ENCODE results near the gene C3orf52. TPM values are rescaled to one million over a fixed set of nuclear protein-coding genes. Genes with fewer than 3 reads are reported as not detected.

C3orf52 gene
- total and polyA plus RNA-seq, 8 donors: 4.9 to 30.5 (median 7.7) TPM

DNA sequence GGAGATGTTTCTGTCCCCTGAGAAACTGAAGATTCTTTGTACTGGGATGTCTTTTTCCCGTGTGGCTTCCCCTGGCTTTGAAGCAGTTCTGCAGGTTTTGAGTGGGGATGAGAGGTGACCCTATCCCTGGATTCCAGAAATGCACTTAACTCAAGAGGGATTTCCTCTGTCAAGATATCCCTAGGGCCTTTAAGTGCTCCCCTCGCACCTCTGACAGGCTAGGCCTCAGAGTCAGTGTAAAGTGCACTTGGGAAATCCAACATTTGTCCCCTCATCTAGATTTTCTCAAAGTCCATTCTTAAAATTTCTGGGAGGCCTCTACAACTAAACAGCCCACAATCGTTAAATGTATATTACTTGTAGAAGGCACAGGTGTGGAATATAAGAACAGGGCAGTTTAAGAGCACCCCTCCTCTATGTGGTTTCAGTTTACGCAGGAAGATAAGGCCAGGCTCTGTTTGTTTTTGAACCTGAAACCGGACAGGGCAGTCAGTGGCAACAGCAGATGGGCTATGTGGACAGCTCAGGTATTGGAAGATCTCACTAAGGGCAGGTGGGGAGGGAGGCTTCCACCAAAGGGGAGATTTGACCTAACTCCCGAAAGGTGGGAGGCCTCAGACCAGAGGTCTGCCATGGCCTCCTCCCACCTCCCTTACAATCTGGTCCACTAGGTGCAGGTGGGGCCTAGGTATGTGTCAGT is 4.8 kb downstream of the C3orf52 start:
- peaks cover 4 to 45% of the 10 kb centered on the region in 2 donors for H3K27me3 ChIP-seq
- DNase-seq (peak in 1 of 4 donors; percentile 7), ATAC-seq (peak; percentile 17)
- H3K27ac ChIP-seq: peak overlapping the region in 1 of 2 donors; percentile 43
- H3K9me3 ChIP-seq: no peaks in the 10 kb centered on the region
- no peak for TF ChIP-seq CTCF (IDR thresholded peaks at IDR 0.05)
- no peak overlapping the region for H3K4me3 ChIP-seq
- intact Hi-C loops (cut with DNase I): no loop called here
- peaks cover 19 to 22% of the 10 kb centered on the region in 2 donors for H3K4me1 ChIP-seq
- H3K36me3 ChIP-seq: no peaks in the 10 kb centered on the region

DNA sequence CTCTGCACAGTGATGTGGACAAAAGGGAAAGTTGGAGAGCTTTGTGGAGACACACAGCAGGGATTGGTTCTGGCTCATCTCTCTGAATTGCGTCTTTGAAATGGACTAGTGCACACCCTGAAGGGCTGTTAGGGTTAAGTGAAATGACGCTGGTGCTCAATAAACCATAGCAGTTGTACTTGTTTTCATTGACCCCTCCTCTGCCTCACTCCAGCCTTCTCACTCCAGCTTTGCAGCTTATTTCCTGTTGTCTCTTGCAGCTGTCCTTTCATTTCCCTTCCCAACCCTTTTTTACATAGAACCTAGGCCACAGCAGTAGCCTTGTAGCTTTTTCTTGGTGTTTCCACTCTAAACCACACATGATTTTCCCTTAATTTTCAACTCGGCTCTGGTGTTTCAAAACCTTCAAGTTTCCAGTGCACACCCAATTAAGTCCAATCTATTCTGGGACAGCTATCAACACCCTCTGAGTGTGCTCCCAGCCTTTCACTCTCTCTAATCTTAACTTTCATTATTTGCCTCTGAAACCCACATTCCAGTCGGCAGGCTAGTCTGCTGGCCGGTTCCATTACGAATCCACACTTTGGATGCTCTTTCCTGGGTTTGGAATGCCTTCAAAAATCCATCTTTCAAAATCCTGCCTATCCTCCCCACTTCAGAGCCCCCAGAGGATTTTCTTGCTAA is 6.4 kb downstream of the C3orf52 start:
- peaks cover 11 to 22% of the 10 kb centered on the region in 2 donors for H3K4me1 ChIP-seq
- H3K27ac ChIP-seq: peak overlapping the region in 1 of 2 donors; percentile 5
- H3K27me3 ChIP-seq: peaks cover 0 to 39% of the 10 kb centered on the region in 2 donors
- no peak overlapping the region for H3K4me3 ChIP-seq
- ATAC-seq (peak; percentile 45), DNase-seq (peak in 1 of 4 donors; percentile 8)
- intact Hi-C loops (cut with DNase I): no loop called here
- no peak for TF ChIP-seq CTCF (IDR thresholded peaks at IDR 0.05)
- no peaks in the 10 kb centered on the region for H3K36me3 ChIP-seq
- no peaks in the 10 kb centered on the region for H3K9me3 ChIP-seq

DNA sequence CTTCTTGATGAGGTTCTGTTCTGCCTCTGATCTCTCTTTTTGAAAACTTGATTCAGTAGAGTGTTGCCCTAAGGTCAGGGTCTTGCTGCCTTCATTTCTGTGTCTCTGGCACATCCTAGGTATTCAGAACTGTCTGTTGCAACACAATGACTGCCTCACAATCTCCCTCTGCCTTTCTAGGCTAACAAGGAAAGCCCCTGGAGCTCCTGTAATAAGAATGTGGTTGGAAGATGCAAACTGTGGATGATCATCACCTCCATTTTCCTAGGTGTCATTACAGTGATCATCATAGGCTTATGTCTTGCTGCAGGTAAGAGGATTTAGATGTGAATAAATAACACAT is 7.0 kb downstream of the C3orf52 start:
- Histone ChIP-seq H3K4me1 (peaks cover 11 to 22% of the 10 kb centered on the region in 2 donors), H3K9me3 (no peaks in the 10 kb centered on the region), H3K4me3 (no peak overlapping the region), H3K27ac (peak overlapping the region in 1 of 2 donors; percentile 5), H3K27me3 (peaks cover 0 to 34% of the 10 kb centered on the region in 2 donors), H3K36me3 (no peaks in the 10 kb centered on the region)
- DNase-seq (peak in 1 of 4 donors; percentile 3), ATAC-seq (peak; percentile 2)
- no peak for TF ChIP-seq CTCF (IDR thresholded peaks at IDR 0.05)
- intact Hi-C loops (cut with DNase I): no loop called here

DNA sequence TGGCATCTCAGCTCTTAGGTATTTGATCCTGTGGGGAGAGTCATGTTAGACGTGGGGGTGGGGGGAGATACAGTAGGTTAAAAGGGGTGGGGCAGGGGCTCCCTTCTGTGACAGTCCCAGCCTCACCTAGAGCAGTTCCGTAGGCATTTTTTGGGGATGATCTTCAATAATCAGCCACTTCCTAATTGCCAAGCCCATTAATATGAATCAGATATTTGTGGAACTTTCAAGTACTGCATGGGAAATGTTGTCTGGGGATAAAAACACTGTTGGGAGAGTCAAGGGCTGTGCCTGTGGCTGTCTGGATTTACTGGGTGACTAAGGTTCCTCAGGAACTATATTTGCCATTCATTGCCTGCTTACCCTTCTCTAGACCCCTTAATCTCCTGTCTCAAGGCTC is 9.5 kb downstream of the C3orf52 start:
- no peak for TF ChIP-seq CTCF (IDR thresholded peaks at IDR 0.05)
- Histone ChIP-seq H3K27ac (no peak overlapping the region), H3K4me1 (peaks cover under 1 to 17% of the 10 kb centered on the region in 2 donors), H3K9me3 (no peaks in the 10 kb centered on the region), H3K36me3 (no peaks in the 10 kb centered on the region), H3K27me3 (peaks cover 0 to 15% of the 10 kb centered on the region in 2 donors), H3K4me3 (no peak overlapping the region)
- intact Hi-C loops (cut with DNase I): no loop called here
- DNase-seq: no peak
- ATAC-seq: no peak

- Histone ChIP-seq H3K27me3 (peaks cover 0 to 15% of the 10 kb centered on the region in 2 donors), H3K4me1 (peaks cover 0 to 14% of the 10 kb centered on the region in 2 donors), H3K9me3 (no peaks in the 10 kb centered on the region), H3K27ac (no peak overlapping the region), H3K4me3 (no peak overlapping the region), H3K36me3 (no peaks in the 10 kb centered on the region)
- intact Hi-C loops (cut with DNase I): no loop called here
- ATAC-seq (no peak), DNase-seq (no peak)
- no peak for TF ChIP-seq CTCF (IDR thresholded peaks at IDR 0.05)
Observed at GRCh38 chr3:112096176-112096575, 10.0 kb downstream of the C3orf52 start.

Data from left lung (tissue), 10 donors.